GM18499 (cell line): ENCODE data around the gene TTC14.
"Not testable (repeated sequence)": the region's sequence is repeated elsewhere in the genome, so short reads cannot be mapped to it uniquely, and the experiment has no call there.

Experiments used
- ATAC-seq: cut with Tn5 transposase; IDR thresholded peaks from one replicate; pipeline ENCODE4 v1.9.1; 2021; ENCODE audit warnings: moderate number of reproducible peaks; ENCODE audit not compliant: insufficient read depth, unreplicated experiment

Gene TTC14, protein sequence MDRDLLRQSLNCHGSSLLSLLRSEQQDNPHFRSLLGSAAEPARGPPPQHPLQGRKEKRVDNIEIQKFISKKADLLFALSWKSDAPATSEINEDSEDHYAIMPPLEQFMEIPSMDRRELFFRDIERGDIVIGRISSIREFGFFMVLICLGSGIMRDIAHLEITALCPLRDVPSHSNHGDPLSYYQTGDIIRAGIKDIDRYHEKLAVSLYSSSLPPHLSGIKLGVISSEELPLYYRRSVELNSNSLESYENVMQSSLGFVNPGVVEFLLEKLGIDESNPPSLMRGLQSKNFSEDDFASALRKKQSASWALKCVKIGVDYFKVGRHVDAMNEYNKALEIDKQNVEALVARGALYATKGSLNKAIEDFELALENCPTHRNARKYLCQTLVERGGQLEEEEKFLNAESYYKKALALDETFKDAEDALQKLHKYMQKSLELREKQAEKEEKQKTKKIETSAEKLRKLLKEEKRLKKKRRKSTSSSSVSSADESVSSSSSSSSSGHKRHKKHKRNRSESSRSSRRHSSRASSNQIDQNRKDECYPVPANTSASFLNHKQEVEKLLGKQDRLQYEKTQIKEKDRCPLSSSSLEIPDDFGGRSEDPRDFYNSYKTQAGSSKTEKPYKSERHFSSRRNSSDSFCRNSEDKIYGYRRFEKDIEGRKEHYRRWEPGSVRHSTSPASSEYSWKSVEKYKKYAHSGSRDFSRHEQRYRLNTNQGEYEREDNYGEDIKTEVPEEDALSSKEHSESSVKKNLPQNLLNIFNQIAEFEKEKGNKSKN

GRCh38 chr3:180601688-180602666 is at the start of gene TTC14:
Gene TTC14, plus strand, starts transcription at chr3:180602163. Its CDS starts 99 bp downstream, at chr3:180602262.
- peak; percentile 96 for ATAC-seq

DNA sequence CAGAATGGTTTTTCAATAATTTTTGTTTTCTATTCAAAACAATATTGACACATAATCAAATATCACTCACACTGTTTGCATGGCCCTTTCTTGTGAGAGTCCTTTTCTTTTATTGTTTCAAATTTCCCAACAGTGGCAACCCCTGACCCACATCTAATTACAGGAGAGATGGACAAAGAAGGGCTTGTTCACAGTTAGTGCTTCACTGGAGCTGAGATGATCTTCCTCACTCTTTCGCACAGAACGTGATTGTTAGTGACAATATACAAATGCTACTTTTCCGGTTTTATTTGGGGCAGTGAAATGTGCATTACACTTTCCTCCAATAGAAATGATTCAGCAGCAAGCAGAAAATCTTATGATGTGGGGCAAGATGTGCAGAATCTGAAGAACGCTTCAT is 38.6 kb upstream of the TTC14 start:
- no peak for ATAC-seq

DNA sequence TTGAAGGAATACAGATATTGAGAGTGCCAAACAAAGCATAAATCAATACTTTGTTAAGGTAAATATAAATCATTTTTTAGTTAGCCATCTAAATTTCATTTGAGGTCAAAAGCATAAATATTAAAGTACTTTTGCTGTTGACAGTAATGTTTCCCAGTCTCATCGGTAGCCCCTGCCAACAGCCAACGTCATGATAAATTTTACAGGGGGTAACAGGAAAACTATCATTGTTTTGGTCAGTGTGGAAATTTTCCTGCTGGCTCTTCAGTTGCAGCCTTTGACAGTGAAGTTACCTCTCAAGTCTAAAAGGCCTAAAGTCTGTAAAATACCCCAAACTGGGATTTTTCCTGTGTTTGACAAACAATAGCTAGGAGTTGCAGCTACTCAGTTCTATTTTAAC is 37.3 kb upstream of the TTC14 start:
- ATAC-seq, result no peak

GRCh38 chr3:180570238-180570637 is 31.7 kb upstream of the TTC14 start:
- ATAC-seq, result no peak

DNA sequence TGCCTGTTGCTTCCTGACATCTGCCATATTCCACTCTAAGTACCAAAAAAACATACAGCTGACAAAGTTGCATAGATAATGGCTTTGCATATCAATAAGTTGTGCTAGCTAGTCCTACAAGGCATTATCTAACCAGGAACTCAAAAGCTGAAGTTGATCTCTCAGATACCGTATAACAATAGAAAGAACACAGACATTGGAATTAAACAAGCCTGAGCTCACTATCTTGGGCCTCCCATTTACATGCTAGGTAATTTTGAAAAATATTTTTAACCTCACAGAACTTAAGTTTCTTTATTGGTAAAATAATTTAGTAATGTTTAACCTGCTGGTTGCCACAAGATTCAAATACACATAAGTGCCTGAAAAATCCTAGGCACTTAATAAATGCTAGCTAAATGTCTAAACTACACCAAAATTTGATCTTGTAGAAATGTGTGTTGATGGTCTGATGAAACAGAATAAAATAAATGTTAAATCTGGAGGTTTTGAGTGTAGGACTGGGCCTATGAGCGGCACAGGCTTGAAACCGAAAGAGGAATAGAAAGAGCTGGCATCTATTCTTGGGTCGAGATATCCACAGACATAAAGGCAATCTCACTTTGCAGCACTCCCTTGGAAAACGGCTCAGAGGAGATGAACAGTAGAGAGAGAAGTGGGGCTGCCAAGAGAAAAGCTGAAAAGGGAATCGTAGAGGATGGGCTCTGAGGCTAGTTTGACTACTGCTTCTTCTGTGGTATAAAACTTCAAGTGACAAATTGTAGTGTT is 29.9 kb upstream of the TTC14 start:
- ATAC-seq, result peak; percentile 88

DNA sequence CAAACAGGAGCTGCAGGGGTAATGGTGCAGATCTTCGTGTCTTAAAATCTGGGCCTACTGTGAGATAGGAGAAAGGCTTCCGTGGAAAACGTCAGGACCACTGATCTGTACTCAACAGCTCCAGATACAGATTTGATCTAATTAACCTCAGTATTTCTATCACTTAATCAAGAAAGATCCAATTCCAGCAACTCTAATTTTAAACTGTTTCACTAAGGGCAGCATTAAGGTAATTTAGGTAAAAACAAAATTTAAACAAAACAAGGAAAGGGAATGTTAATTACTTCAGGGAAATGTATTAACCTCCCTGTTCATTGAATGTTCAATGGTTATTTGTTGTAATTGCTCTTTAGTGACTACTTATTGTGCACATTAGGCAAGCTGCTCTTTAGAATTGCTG is 26.4 kb upstream of the TTC14 start:
- no peak for ATAC-seq

DNA sequence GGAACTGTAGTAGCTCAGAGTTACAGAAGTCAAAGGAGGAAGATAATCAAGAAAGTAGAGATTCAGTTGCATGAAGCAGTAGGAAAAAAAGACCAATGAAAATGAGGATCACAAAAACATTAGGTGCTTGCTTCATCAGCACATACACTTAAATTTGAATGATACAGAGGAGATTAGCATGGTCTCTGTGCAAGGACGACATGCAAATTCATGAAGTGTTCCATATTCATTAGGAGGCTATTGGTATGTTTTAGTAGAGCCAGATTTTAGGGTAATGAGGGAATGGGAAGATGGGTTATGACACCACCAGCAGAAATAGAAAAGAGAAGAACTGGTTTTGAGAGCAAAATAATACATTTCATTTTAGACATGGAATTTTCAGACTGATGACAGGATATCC is 21.0 kb upstream of the TTC14 start:
- ATAC-seq, result no peak

DNA sequence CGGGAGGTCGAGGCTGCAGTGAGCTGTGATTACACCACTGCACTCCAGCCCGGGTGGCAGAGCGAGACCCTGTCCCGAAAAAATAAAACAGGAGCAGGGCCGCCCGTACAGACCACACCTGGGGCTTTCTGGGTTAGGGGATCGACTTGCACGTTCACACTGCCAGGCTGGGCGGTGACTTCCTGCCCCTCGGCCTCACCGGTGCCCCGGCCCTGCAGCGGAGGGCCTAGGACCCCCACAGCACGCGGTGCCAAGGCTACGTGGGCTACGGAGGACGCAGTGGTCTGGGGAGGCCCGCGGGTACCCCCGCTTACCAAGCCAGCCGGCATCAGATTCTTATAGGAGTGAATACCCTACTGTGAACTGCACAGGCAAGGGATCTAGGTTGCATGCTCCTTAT is 11.6 kb upstream of the TTC14 start:
- no peak for ATAC-seq

DNA sequence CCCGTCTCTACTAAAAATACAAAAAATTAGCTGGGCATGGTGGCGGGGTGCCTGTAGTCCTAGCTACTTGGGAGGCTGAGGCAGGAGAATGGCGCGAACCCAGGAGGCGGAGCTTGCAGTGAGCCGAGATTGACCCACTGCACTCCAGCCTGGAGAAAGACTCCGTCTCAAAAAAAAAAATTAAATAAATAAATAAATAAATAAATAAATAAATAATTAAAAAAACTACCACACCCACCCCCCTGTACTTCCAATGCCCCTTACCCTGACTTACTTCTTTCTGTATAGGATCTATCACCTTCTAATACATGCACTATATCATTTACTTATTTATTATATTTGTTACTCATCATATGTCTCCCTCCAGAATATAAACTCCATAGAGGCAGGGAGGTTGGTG is 8.3 kb upstream of the TTC14 start:
- not testable (repeated sequence) for ATAC-seq

GRCh38 chr3:180594631-180595558 is 7.1 kb upstream of the TTC14 start:
- ATAC-seq, result peak; percentile 61

GRCh38 chr3:180595559-180595935 is 6.4 kb upstream of the TTC14 start:
- ATAC-seq, result no peak

DNA sequence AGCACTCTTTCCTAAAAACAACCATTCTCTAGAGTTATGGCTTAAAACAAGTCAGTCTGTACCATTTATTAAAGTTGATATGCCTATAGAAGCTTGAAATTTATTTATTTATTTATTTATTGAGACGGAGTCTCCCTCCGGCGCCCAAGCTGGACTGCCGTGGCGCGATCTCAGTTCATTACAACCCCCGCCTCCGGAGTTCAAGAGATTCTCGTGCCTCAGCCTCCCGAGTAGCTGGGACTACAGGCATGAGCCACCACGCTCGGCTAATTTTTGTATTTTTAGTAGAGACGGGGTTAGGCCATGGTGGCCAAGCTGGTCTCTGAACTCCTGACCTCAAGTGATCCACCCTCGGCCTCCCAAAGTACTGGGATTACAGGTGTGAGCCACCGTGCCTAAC is 1.5 kb upstream of the TTC14 start:
- no peak for ATAC-seq

GRCh38 chr3:180611006-180611405 is 9.0 kb downstream of the TTC14 start:
- no peak for ATAC-seq

- ATAC-seq, result no peak
Observed at GRCh38 chr3:180612364-180612763, 10.4 kb downstream of the TTC14 start.

DNA sequence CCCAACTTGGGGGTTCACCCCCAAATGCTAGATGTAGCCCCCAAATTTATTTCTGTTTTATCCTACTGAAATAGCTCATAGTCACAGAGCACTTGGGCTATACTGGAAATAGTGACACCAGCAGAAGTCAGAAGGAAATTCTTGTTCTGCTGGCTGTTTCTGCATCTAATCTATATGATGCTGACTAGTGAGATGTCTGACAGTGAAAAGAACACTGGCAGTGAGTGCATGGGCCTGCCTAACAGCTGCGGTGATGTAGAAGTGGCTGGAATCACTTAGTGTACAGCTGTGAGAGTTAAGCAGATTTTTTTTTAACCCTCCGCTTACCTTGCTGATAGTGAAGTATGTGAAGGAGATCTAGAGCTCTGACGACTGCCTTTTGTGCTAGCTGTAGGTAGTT is 14.0 kb downstream of the TTC14 start:
- ATAC-seq, result no peak

GRCh38 chr3:180617049-180617448 is 15.1 kb downstream of the TTC14 start:
- ATAC-seq, result no peak

DNA sequence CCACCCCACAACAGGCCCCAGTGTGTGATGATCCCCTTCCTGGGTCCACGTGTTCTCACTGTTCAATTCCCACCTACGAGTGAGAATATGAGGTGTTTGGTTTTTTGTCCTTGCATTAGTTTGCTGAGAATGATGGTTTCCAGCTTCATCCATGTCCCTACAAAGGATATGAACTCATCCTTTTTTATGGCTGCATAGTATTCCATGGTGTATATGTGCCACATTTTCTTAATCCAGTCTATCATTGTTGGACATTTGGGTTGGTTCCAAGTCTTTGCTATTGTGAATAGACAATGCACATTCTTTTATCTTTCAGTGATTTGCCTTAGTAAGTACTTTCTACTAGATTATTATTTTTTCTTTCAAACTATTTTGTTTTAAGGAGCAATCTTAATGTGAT is 16.6 kb downstream of the TTC14 start:
- not testable (repeated sequence) for ATAC-seq

- ATAC-seq, result no peak
Observed at GRCh38 chr3:180619723-180620122, 17.8 kb downstream of the TTC14 start.

DNA sequence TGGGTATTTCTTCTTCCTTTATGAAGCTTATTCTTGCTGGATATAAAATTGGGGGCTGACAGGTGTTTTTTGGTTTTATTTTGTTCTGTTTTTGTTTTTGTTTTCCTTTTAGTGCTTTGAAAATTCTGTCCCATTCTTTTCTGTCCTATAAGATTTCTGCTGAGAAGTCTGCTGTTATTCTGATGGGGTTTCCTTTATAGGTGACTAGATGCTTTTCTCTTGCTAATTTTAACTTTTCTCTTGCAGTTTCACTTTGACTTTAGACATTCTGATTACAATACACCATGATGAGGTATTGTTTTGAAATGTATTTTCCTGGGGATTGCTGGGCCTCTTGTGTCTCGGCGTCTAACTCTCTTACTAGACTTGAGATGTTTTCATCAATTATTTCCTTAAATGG is 22.8 kb downstream of the TTC14 start:
- ATAC-seq, result peak; percentile 68
